ENCODE measurements around the gene TRIM52.

DNA sequence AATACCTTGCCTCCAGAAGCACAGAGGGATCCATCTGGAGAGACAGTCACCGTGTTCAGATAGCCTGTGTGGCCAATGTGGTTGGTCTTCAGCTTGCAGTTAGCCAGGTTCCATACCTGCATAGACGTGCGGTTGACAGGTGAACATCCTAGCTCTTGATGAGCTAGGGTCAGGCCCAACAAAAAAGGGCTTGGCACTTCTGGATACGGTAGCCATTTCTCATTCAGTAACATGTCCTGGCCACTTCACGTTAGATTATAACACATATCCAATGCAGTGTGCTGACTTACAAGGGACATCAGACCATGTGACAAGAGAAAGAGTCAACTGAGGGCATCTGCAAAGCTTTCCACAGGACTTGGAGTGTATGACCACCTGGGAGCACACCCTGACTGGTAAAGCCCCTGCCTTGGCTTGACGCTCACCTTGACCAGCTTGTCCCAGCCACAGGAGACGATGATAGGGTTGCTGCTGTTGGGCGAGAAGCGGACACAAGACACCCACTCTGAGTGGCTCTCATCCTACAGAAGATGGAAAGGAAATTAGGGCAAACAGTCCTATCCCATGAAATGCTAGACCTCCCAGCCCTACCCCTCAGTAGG, 21.8 kb downstream of the TRIM52 start:
- TF ChIP-seq, protein P1, sequence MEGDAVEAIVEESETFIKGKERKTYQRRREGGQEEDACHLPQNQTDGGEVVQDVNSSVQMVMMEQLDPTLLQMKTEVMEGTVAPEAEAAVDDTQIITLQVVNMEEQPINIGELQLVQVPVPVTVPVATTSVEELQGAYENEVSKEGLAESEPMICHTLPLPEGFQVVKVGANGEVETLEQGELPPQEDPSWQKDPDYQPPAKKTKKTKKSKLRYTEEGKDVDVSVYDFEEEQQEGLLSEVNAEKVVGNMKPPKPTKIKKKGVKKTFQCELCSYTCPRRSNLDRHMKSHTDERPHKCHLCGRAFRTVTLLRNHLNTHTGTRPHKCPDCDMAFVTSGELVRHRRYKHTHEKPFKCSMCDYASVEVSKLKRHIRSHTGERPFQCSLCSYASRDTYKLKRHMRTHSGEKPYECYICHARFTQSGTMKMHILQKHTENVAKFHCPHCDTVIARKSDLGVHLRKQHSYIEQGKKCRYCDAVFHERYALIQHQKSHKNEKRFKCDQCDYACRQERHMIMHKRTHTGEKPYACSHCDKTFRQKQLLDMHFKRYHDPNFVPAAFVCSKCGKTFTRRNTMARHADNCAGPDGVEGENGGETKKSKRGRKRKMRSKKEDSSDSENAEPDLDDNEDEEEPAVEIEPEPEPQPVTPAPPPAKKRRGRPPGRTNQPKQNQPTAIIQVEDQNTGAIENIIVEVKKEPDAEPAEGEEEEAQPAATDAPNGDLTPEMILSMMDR (IDR thresholded peaks at IDR 0.05; ENCODE audit: low read depth, low read length, poor library complexity, severe bottlenecking): no peak
- no peak for TF ChIP-seq EZH2phosphoT487 (IDR thresholded peaks at IDR 0.05; ENCODE audit: borderline replicate concordance, low read length)
